HG02623 (cell line): ENCODE results near the gene MARCO.
"Not testable (repeated sequence)": the region's sequence is repeated elsewhere in the genome, so short reads cannot be mapped to it uniquely, and the experiment has no call there.

Source experiments
- ATAC-seq: cut with Tn5 transposase; IDR thresholded peaks from one replicate; pipeline ENCODE4 v1.9.1; 2021; ENCODE audit warnings: moderate library complexity; ENCODE audit not compliant: unreplicated experiment

The MARCO gene

DNA sequence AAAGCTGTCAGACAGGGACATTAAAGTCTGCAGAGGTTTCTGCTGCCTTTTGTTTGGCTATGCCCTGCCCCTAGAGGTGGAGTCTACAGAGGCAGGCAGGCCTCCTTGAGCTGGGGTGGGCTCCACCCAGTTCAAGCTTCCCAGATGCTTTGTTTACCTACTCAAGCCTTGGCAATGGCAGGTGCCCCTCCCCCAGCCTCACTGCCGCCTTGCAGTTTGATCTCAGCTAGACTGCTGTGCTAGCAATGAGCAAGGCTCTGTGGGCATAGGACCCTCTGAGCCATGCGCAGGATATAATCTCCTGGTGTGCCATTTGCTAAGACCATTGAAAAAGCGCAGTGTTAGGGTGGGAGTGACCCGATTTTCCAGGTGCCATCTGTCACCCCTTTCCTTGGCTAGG lies 61.9 kb downstream of the MARCO start:
- not testable (repeated sequence) for ATAC-seq

DNA sequence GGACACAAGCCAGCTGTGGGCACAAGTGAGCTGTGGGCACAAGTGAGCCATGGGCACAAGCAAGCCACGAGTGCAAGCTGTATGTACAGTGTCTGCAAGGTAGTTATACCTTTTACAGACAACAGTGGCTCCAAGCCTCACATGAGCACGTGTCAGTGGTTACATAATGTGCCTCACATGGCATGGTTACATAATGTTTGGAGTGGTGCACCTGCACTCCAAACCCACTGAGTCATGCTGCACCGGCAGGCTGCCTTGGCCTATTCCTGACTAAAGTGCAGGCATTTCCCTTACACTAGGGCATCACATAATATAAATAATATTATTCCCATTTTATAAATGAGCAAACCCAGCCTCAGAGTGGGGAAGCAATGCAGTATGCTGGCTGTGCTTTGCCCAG lies 62.6 kb downstream of the MARCO start:
- ATAC-seq, result no peak

DNA sequence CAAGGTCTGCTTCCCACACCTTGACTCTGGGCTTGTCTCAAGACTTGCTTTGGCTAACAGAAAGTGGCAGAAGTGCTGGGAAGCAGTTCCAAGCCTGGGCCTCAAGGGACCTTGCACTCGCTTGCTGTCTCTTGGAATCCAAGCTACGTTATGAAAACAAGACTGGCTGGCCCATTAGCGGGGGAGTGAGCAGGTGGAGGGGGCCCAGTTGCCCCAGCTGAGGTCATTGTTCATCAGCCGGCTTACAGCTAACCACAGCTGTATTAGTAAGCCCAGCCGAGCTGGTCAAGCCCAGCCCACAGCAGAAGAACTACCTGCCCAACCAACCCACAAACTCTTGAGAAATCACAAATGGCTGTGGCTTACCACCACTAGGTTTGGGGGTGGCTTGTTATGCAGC lies 63.1 kb downstream of the MARCO start:
- ATAC-seq, result no peak

DNA sequence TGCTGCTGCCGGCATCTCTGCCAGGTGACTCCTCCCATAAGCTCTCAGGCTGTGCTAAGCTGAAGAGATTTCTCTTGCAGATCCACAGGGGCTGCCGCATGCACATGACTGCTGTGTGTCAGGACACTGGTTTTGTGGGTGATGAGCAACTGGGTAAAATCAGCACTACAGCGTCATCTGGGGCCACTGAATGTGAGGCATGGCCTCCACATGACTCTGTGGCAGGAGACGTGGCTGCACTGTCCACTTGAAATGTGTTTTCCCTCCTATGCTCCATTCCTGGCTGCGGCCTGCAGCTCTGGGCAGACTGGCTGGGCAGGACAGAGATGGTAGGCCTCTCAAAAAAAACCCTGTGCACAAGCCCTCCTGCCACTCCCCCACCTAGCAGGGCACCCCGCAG lies 63.6 kb downstream of the MARCO start:
- ATAC-seq, result no peak

DNA sequence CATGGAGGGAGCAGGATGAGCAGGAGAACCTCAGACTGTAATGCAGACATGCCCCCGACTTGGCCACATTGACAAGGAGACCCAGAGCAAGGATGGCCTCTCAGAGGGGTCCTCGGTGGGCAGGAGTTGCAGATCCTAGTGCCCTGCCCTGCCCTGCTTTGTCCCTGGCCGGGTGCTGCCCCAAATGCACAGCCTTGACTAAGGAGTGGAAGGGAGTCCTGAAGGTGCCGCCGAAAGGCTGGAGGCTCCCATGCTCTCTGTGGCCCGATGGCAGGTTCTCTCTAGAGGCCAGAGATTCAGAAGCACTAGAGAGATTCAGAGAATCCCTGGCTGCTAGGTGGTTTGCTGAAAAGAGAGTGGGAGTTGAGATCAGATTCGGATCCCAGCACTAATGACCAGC lies 64.4 kb downstream of the MARCO start:
- ATAC-seq, result no peak

DNA sequence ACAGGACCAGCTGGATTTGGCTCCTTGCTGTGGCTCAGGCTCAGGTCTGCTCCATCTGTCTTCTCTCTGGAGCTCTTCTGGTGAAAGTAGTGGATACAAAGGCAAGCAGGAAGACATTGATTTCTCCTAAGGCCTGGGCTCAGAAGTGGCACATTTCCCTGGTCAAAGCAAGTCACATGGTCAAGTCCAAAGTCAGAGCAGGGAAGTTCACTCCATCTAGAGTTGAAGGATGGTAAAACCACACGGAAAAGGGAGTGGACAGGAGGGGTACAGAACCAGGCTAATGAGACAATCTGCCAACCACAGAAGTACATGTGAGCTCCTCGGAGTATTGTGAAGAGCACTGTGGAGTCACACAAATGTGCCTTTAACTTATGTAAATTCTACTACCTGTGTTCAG lies 66.1 kb downstream of the MARCO start:
- ATAC-seq, result no peak

DNA sequence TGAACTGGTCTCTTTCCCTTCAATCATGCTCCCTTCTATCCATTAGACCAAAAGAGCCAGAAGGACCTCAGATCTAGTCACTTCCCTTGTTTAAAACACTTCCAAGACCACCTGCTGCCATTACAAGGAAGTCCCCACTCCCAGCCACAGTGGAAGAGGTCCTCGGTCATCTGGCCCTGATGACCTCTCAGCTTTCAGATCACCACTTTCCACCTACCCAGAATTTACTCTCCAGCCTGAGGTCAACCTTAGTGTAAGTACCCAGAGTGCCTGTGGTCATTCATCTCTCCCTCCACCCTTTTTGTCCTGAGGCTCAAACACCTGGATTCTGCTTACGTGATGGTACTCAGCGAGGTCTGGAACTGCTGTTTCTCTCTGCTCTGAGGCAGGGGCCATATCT lies 67.1 kb downstream of the MARCO start:
- no peak for ATAC-seq

DNA sequence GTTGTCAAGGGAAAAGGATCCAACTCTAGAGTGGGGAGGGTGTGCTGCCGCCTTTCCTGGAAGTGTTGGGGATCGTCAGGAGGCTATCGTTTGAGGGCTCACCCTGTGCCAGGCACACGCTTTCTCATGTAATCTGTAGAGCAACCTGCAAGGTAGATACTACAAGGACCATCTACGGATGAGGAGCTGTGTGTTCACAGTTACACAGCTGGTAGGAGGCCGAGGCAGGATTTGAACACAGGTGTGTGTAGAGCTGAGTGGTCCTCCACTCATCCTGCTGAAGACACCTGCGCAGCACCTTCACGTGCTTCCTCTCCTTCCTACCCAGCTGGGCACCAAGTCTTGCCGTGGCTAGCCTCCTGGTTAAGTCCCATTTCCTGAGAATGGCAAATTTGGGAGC lies 68.3 kb downstream of the MARCO start:
- ATAC-seq, result no peak

DNA sequence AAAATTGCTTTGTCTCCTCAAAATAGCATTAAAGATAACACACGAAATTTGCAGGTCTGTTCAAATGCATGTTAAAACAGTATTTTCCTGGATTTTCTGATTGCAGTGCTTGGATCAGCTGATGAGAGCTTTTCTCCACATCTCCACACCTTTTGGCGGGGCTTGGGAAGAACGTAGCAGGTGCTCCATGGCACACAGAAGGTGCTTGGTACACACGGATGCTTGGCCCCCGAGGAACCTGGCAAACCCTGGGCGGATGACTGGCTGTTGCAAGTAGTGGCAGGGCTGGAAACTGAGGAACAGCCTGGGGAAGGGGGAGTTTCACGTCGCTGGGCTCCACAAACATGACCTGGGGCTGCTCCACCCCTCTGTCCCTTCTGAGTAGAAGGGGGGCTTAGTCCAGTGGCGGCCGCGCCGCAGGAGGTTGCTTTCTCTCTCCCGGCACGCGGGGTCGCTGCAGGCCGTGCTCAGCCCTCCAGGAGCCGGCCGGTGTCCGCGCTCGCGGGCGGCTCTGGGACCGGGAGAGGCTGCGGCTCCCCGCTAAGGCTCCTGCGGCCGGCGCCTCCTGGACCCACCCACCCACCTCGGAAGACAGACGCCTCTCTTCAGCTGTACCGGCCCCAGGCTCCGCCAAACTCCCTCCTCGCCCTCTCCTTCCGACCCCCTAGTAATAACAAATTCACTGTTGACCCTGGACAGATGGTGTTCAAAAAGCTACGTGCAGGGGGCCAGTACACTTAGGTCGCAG lies 69.3 kb downstream of the MARCO start:
- ATAC-seq, result no peak

DNA sequence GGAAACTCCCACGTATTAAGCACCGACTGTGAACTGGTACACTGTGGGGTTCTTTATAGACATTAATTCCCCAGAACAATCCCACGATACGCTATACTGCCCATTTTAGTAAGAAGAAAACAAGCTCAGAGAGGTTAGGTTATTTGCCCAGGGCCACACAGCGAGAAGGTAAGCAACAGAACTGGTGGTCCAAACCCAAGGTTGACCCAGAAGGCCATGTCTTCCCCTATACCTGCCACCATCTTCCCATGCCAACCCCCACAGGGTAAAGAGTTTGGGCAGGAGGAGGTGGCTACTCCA lies 69.9 kb downstream of the MARCO start:
- ATAC-seq, result no peak

DNA sequence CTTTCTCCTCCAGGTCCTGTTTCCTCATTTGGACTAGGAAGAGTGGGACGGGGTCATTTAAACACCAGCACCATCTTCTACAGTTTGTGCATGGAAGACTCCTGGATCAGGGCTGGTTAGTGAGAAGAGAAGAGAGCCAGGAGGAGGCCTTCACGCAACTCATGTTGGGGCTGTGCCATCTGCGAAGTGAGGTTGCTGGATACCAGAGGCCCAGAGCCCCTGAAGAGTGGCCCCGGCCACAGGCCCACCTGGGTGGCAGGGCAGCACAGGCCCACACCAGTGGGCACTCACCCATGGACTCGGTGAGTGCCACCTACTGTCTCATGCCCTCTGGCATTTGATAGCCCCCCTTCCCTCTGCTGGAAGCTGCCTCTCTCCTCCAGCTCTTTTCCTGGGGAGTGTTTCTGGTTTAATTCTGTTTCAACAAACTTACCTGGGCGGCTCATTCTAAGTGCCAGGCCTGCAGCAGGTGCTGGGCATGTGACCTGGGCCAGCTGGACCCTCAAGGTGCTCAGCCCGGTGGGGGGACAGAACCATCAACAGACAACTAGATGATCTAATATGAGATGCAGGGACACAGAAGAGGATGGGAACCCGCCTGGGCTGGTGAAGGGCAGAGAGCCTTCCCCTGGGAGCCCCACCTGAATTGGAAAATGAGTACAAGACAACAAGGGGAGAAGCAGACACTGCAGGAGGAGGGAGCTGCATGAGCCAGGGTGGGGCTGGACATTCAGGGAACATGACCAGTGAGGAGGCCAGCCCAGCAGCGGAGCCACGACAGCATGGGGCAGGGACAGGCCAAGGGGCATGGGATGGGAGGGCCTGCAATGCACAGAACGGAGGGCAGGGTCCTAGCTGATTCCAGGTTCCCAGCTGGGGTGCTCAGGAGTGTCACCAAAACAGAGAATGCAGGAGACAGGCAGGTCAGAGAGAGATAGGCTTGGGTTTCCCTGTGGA lies 70.6 kb downstream of the MARCO start:
- no peak for ATAC-seq

DNA sequence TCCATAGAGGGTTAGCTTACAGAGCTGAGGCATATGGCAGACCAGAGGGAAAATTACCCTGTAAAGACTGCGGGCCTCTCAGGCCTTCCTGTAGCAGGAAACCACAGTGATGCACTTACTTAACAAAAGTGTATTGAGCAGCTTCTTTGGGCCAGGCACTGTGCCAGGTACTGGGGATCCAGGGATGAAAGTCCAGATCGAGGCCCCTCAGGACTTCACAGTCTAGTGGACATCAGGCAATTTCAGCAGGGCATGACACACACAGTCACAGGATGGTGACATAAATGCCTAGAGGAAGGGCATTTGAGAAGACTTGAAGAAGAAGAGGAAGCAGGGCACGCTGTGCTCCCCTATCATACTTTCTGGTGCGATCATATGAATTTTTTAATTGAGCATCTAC lies 71.7 kb downstream of the MARCO start:
- no peak for ATAC-seq

DNA sequence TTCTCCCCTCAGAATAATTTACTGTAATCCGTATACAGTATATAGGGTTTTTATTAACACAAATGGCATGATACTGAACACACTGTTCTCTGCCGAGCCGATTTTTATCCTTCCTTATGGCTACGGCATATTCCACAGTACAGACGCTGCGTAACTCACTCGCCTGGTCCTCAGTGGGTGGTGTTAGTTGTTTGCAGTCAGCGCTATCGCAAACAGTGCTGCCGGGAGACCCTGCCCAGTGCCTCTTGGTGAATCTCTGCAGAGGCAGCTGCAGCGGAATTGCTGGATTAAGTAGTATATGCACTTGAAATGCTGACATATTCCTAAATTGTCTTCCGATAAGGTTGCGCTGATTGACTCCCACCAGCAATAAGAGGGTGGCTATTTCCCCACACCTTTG lies 73.9 kb downstream of the MARCO start:
- ATAC-seq, result no peak

DNA sequence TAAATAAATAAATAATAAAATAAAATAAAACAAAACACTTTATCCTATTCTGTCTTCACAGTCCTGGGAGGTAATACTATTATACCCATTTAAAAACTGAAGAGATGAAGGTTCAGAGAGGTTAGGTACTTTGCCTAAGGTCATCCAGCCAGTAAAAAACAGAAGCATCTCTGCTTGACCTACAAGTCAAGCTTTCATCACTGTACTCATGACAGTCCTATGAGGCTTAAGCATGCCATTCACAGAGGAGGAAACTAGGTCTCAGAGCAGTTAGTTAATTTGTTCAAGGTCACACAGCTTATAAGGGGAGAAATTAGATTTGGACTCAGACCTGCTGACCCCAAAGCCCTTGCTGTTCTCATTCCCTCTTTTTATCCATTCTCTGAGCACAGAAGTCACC lies 77.5 kb downstream of the MARCO start:
- ATAC-seq, result no peak

DNA sequence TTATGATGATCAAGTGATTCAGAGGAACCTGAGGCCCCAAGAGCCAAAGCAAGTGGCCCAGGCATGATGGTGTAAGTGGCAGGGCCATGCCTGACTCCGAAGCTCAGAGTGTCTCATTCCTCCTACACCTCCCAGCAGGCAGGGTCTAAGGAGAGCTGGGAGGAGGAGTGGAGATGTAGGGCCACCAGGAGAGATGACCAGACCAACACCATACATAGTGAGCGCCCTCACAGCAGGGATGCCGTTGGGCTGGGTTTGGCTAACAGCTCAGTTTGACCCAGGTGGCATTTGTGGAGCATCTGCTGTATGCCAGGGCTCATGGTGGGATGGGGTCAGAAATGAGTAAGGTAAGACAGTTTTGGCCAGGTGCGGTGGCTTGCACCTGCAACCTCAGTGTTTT lies 80.7 kb downstream of the MARCO start:
- ATAC-seq, result no peak

DNA sequence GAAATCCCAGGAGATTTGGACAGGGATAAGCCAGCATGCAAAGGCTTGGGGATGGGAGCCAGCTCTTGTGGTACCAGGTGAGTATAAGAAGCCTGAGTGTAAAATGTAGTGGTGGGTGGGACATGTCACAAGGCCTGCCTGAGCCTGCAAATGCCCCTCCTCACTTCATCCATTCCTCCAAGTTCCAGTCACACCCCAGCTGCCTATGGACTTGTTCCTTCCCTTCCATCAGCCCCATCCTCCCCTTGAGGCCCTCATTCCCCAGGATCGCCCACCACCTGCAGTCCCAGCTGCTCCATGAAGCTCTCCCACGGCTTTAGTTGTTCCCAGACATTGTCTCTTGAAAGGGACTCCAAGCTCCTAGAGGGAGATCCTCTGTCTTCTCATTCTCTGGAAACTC lies 81.5 kb downstream of the MARCO start:
- ATAC-seq, result no peak

DNA sequence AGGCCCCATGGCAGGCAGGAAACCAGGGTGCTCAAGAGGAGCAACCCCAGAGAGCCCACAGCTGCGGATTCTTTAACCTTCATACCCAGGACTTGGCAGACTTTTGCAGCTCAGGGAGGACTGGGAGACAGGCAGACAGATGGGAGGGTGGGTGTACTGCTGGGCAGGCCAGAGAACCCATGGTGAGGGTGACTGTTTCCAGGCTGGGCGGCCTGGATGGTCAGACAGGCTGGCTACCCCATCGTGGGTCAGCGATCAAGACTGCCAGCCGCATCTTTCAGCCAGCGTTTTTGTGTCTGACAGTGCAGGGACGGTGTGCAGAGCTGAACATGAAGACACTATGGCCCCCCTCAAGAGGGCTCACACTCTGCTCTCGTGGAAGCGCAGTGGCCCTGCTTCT lies 82.2 kb downstream of the MARCO start:
- ATAC-seq, result no peak

DNA sequence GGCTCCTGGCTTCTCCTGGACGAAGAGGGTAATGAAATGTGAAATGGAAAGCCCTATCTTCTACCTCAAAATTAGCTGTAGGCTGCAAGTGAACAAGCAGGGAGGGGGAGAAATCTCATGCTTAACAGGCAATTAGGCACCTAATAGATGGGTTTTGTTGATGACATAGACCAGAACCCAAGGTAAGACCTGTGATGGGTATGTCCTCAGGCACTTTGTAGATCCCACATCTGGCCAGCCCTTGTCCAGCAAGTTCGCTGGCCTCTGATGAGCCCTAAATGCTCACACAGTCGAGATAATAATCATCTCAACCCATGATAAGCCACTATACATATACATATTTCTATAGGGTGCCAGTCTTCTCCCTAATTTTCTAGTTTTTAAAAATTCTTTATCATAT lies 82.6 kb downstream of the MARCO start:
- no peak for ATAC-seq

DNA sequence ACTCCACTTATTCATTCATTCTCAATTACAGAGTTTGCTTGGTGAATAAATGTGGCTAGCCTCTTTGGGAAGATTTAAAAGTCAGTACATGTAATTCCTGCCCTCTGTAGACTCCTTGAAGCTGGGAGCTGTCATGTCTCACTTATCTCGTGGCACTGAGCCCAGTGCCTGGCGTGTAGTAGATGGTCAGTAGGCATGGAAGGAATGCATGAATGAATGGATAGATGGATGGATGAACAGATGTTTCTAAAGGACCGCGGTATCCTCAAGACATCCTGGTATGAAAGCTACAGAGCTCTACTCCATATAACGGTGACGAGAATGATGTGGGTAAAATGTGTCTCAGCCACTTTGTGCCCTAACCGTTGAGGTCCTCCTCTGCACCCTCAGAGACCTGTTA lies 83.0 kb downstream of the MARCO start:
- no peak for ATAC-seq

DNA sequence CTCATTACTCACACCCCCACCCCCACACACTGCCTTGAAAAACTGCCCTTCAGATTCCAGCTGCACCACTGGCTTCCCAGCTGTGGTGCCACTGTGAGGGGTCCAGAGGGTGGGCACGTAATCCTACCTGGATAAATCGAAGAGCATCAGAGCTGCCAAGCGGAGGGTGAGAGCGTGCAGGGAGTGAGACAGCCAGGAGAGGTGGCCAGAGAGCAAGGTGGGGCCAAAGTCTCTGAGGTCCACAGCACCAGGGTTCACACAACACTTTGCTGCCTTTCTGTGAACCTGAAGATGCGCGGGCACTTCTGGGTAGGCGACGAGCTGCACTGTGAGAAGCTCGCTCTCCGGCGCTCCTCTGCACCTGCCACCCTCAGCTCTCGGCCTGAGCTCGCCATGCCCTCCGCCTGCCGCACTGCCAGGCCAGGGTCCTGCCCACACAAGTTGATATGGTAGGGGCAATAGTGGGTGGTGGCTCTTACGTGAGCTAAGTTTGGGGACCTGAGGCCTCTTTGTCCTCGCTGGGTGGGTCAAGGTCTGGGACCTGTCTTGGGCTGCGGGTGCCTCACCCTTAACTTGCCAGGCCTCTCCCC lies 83.9 kb downstream of the MARCO start:
- ATAC-seq, result no peak

DNA sequence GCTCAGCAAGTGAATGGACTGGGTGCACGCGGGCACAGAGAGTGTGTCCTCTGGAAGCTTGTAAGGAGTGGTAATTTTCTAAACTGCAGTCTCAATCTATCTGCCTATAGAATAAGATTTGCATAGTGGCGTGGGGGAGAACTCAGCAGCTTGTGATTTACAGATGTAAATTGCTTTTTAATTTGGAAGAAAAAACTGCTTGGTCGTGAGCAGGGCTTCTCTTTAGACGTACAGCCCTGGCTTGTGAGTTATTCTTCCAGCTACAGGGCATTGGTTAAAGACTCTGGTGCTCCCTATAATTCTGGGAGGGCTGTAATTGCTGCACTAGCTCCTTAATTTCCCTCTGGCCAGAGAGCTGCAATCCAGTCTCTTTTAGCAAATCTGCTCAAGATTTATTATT lies 84.9 kb downstream of the MARCO start:
- no peak for ATAC-seq
